Spinal cord (tissue), 10 donors: ENCODE measurements around the gene PDE11A. TPM values are rescaled to one million over a fixed set of nuclear protein-coding genes. Genes with fewer than 3 reads are reported as not detected.
"Not testable (repeated sequence)": the region's sequence is repeated elsewhere in the genome, so short reads cannot be mapped to it uniquely, and the experiment has no call there.

Source experiments
- DNase-seq, 6 donors: peaks; one replicate each; pipeline versions ENCODE4 v3.0.0 to v3.0.0-alpha.2; 2013 to 2015; ENCODE audit warnings: low spot score in 6 of 6, low read depth in 4 of 6
- H3K27ac ChIP-seq: one replicate; pipeline ENCODE4 v1.5.1; 2013; ENCODE audit warnings: low read depth, low read length, control low read depth
- H3K27me3 ChIP-seq: one replicate; pipeline ENCODE4 v1.6.1; 2013; ENCODE audit warnings: low read length; ENCODE audit not compliant: control insufficient read depth, insufficient read depth
- H3K36me3 ChIP-seq: one replicate; pipeline ENCODE4 v1.6.1; 2013; ENCODE audit warnings: low read length; ENCODE audit not compliant: control insufficient read depth, insufficient read depth
- H3K4me1 ChIP-seq: one replicate; pipeline ENCODE4 v1.6.1; 2013; ENCODE audit warnings: low read length; ENCODE audit not compliant: control insufficient read depth, insufficient read depth
- H3K4me3 ChIP-seq: one replicate; pipeline ENCODE4 v1.5.1; 2013; ENCODE audit warnings: low read depth, low read length, control low read depth
- H3K9me3 ChIP-seq: one replicate; pipeline ENCODE4 v1.6.1; 2013; ENCODE audit warnings: low read length; ENCODE audit not compliant: control insufficient read depth, insufficient read depth
- WGBS: methylation state at CpG from one replicate; pipeline ENCODE4 v1.1.5; 2013; ENCODE audit warnings: missing lambda C conversion rate; ENCODE audit not compliant: insufficient coverage; 5-methylcytosine and 5-hydroxymethylcytosine counted together
- polyA plus RNA-seq, 2 donors: library from polyadenylated mRNA; unstranded; fragments of 120-200 nt; gene quantifications; one replicate each; pipeline ENCODE4 v1.2.1, GENCODE V29; 2013; ENCODE audit not compliant: insufficient read length in 2 of 2
- total RNA-seq, 2 donors: library from RNA; depleted of rRNA in 1 of 2; stranded (reverse); fragments of 120-200 nt in 1 of 2; fragments of >200 nt in 1 of 2; gene quantifications; one replicate each; pipeline versions ENCODE4 v1.2.3 to v1.2.4, GENCODE V29; 2013 to 2014
- donor health status: healthy.

Gene PDE11A
- total and polyA plus RNA-seq, 4 donors = 1.9 to 6.5 (median 2.1) TPM

DNA sequence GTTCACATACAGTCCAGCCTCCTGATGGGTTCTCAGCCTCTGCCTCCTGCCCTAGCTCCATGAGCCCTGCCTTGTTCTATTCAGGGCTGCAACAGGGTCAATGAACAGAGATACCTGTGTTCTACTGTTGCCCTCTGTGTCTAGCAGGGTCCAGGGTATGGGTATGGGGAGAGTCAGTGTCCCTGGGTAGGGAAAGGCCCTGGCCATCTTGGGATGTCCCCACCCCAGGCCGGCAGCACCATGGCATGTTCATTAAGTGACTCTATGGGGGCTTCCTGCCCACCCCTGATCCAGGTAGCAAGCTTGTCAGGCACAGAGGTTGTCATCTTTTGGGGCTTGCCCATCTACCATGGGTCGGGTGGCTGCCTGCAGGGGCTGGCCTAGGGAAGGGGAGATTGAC, 13.5 kb downstream of the PDE11A start:
- 100% methylated on average over 1 of the region's 2 CpGs for WGBS

DNA sequence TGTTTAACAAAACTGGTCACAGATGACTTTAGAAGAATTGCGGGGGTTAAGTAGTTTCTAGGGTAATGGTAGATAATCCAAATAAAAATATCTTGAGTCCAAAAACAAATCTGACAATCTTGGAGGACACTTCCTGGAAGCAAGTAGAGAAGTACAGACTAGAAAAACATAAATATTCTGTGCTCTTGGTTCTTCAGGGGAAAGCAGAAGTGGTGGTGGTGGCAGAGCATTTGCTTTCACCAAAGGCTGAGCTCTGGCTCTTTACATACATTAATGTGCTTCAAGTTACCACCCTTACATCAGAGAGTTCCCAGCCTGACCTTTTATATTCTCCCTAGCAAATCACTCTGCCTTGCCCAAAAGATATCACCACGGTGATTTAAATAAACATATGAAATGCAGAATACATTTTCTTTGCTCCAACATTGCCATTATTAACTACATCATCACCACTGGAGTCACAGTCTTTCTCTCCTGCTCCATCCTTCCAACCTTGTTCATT, 15.3 kb downstream of the PDE11A start:
- Histone ChIP-seq H3K27me3 (no peaks in the 10 kb centered on the region), H3K9me3 (no peaks in the 10 kb centered on the region), H3K36me3 (no peaks in the 10 kb centered on the region), H3K4me1 (no peaks in the 10 kb centered on the region), H3K27ac (no peak overlapping the region), H3K4me3 (no peak overlapping the region)
- no peak for DNase-seq
- WGBS = no CpG with 5 or more reads among the region's 2 CpGs

More for the DNA sequence above, 13.5 kb downstream of the PDE11A start:
- DNase-seq = no peak
- Histone ChIP-seq H3K27me3 (no peaks in the 10 kb centered on the region), H3K36me3 (no peaks in the 10 kb centered on the region), H3K27ac (no peak overlapping the region), H3K4me3 (no peak overlapping the region), H3K4me1 (no peaks in the 10 kb centered on the region), H3K9me3 (no peaks in the 10 kb centered on the region)

GRCh38 chr2:178056345-178056744, 16.2 kb downstream of the PDE11A start:
- no CpG with 5 or more reads among the region's 1 CpG for WGBS

DNA sequence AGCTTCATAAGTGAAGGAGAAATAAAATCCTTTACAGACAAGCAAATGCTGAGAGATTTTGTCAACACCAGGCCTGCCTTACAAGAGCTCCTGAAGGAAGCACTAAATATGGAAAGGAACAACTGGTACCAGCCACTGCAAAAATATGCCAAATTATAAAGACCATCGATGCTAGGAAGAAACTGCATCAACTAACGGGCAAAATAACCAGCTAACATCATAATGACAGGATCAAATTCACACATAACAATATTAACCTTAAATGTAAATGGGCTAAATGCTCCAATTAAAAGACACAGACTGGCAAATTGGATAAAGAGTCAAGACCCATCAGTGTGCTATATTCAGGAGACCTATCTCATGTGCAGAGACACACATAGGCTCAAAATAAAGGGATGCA, 21.3 kb downstream of the PDE11A start:
- H3K4me1 ChIP-seq, H3K4me3 ChIP-seq, H3K36me3 ChIP-seq, H3K27ac ChIP-seq, H3K27me3 ChIP-seq, DNase-seq, H3K9me3 ChIP-seq: not testable (repeated sequence)
- no CpG with 5 or more reads among the region's 2 CpGs for WGBS

More at GRCh38 chr2:178056345-178056744, 16.2 kb downstream of the PDE11A start:
- H3K9me3 ChIP-seq = no peaks in the 10 kb centered on the region
- no peak for DNase-seq
- H3K4me1 ChIP-seq = no peaks in the 10 kb centered on the region
- H3K27ac ChIP-seq = no peak overlapping the region
- H3K27me3 ChIP-seq = no peaks in the 10 kb centered on the region
- H3K4me3 ChIP-seq = no peak overlapping the region
- H3K36me3 ChIP-seq = no peaks in the 10 kb centered on the region

- H3K4me3 ChIP-seq = no peak overlapping the region
- H3K4me1 ChIP-seq = no peaks in the 10 kb centered on the region
- no peak overlapping the region for H3K27ac ChIP-seq
- H3K36me3 ChIP-seq = no peaks in the 10 kb centered on the region
- 88% methylated on average over 1 of the region's 2 CpGs for WGBS
- H3K27me3 ChIP-seq = no peaks in the 10 kb centered on the region
- DNase-seq = no peak
- H3K9me3 ChIP-seq = no peaks in the 10 kb centered on the region
These were observed 25.2 kb downstream of the PDE11A start for GRCh38 chr2:178047391-178047790.

DNA sequence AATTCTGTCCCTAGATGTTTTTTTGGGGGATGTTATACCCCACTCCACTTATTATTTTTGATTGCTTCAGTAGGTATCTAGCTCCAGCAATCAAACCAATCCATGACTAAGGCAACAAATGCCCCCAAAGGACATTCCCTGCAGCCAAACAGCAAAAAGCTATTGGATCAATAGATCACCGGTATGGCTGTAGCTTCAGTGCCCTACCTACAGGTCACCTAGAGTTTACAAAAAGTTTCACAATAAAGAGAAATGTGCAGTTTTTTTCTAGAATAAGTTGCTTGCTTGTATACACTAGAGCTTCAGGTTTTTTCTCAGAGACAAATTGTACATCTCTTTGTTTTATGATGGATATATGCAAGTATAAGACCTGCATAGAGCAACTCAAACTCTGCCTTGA, 27.7 kb downstream of the PDE11A start:
- Histone ChIP-seq H3K4me1 (no peaks in the 10 kb centered on the region), H3K36me3 (no peaks in the 10 kb centered on the region), H3K27me3 (no peaks in the 10 kb centered on the region), H3K4me3 (no peak overlapping the region), H3K9me3 (no peaks in the 10 kb centered on the region), H3K27ac (no peak overlapping the region)
- no peak for DNase-seq
- no CpG with 5 or more reads among the region's 1 CpG for WGBS

DNA sequence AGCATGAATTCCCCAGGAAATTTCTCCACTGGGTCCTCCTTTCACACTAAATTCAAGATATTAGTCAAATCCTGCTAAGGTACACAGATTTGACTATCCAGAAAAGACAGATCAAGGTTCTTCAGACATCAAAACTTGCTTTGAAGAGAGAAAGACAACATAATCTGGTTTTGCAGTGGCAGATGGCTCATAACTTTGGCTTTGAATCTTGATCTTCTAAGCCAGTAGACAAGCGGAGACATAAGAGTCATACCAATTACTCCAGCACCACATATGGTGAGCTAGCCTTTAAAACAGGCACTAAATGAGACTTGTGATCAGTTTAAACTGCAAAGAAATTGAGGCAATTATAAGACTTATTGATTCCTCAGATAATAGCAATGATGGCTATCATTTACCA, 29.3 kb downstream of the PDE11A start:
- no peak overlapping the region for H3K27ac ChIP-seq
- DNase-seq = peak in 1 of 6 donors; percentile 43
- no peaks in the 10 kb centered on the region for H3K36me3 ChIP-seq
- H3K27me3 ChIP-seq = no peaks in the 10 kb centered on the region
- no peak overlapping the region for H3K4me3 ChIP-seq
- no peaks in the 10 kb centered on the region for H3K4me1 ChIP-seq
- no peaks in the 10 kb centered on the region for H3K9me3 ChIP-seq
- WGBS = no CpG with 5 or more reads among the region's 1 CpG

- not testable (repeated sequence) for H3K27me3 ChIP-seq, H3K4me3 ChIP-seq, DNase-seq, H3K9me3 ChIP-seq, H3K36me3 ChIP-seq, H3K27ac ChIP-seq, H3K4me1 ChIP-seq
These were observed 39.0 kb downstream of the PDE11A start for GRCh38 chr2:178033583-178033982.

GRCh38 chr2:178029342-178029741, 43.2 kb downstream of the PDE11A start:
- no CpG with 5 or more reads among the region's 1 CpG for WGBS
- DNase-seq = no peak
- no peaks in the 10 kb centered on the region for H3K27me3 ChIP-seq
- no peaks in the 10 kb centered on the region for H3K9me3 ChIP-seq
- H3K27ac ChIP-seq = no peak overlapping the region
- H3K4me1 ChIP-seq = no peaks in the 10 kb centered on the region
- no peak overlapping the region for H3K4me3 ChIP-seq
- H3K36me3 ChIP-seq = no peaks in the 10 kb centered on the region

DNA sequence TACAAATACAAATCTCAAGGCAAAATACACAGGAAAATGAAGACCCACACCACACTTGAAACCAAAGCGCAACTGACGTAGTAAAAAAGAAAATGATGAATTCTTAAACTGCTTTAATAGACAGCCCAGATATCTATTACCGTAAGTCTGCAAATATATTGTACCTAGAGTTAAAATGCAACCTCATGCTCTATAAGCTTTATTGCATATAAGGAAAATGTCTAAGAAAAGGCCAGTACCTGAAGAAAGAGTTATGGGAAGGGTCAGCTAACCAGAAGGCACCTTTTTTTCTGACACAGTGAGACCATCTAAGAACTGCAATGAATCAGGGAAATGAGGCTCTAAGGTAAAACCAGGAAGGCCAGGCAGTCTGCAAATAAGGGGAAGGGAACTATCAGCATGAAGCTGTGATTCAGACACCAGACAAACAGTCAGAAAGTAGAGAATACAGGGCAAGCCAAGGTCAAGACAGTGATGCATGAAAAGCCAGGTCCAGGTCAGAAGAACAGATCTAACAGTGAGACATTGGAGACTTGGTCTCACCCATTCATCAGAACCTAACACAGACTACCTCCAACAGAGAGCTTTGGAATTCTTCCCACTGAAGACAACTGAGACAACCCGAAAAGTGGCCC, 46.9 kb downstream of the PDE11A start:
- no peaks in the 10 kb centered on the region for H3K27me3 ChIP-seq
- H3K27ac ChIP-seq = no peak overlapping the region
- no peaks in the 10 kb centered on the region for H3K36me3 ChIP-seq
- H3K4me1 ChIP-seq = no peaks in the 10 kb centered on the region
- no peak for DNase-seq
- no peak overlapping the region for H3K4me3 ChIP-seq
- no CpG with 5 or more reads among the region's 4 CpGs for WGBS
- H3K9me3 ChIP-seq = no peaks in the 10 kb centered on the region
